ENCODE measurements around the gene COL13A1. TPM values are rescaled to one million over a fixed set of nuclear protein-coding genes. Genes with fewer than 3 reads are reported as not detected.

The COL13A1 gene
- total and polyA plus RNA-seq, 2 of the 8 experiments (the other 6 are each of a cell fraction or from before 2014, with no cell fraction given), result 2.6 to 5.2 TPM

DNA sequence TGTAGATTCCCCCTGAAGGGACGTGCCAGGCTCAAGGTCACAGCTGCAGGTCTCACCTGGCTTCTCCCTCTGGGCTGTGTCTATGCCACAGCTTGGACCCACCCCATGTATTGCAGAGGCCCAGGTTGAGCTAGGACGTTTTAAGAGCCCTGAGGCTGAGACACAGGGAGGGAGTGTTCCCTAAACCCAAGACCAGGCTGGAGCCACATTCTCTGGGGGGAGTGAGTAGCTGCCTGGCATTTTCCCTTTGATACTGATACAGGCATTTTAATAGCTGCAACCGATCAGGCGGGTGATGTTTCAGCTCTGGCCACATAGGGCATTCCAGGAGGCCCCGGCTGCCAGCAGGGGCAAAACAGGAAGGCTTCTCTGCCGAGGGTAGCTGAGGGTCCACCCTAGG, 13.4 kb downstream of the COL13A1 start:
- Histone ChIP-seq H2BK5ac (ENCODE audit: low read depth, low read length) (no peak overlapping the region), H3K18ac (ENCODE audit: extremely low read depth, low read length) (no peak overlapping the region), H3K4me3 (ENCODE audit: extremely low read depth in 1 of 4, insufficient read depth in 2 of 4, low read depth in 3 of 4, low read length in 4 of 4) (no peak overlapping the region), H3K14ac (ENCODE audit: insufficient read length) (no peak overlapping the region), H3K9ac (replicated peaks in 1 of 4; ENCODE audit: extremely low read depth in 1 of 4, low read depth in 3 of 4, low read length in 3 of 4) (no peak overlapping the region), H3K27ac (ENCODE audit: low read depth, low read length) (no peak overlapping the region), H2AFZ (ENCODE audit: low read length) (no peak overlapping the region), H3K79me2 (ENCODE audit: control insufficient read depth in 1 of 2, insufficient read depth in 2 of 2, low read length in 2 of 2) (no peaks in the 10 kb centered on the region), H4K5ac (ENCODE audit: insufficient read length, low read depth, low read length) (no peak overlapping the region), H4K8ac (ENCODE audit: extremely low read depth, insufficient read depth, low read length) (no peak overlapping the region), H3K36me3 (ENCODE audit: control insufficient read depth in 2 of 4, insufficient read depth in 4 of 4, low read length in 3 of 4) (no peaks in the 10 kb centered on the region), H2BK12ac (ENCODE audit: low read depth, low read length) (no peak overlapping the region), H3K27me3 (replicated peaks in 1 of 4; ENCODE audit: control insufficient read depth in 3 of 4, extremely low read depth in 1 of 4, insufficient read depth in 3 of 4, low read length in 3 of 4) (no peaks in the 10 kb centered on the region; a peak in 1 of 7 replicates), H3K4me2 (ENCODE audit: insufficient read depth in 1 of 2, low read depth in 2 of 2, low read length in 2 of 2) (no peak overlapping the region), H3K23ac (ENCODE audit: insufficient read length) (no peak overlapping the region), H4K20me1 (replicated peaks in 1 of 2; ENCODE audit: control insufficient read depth in 1 of 2, insufficient read depth in 2 of 2, low read length in 2 of 2) (no peaks in the 10 kb centered on the region), H2BK20ac (ENCODE audit: low read length) (no peak overlapping the region), H3K23me2 (ENCODE audit: low read depth, low read length) (no peaks in the 10 kb centered on the region; the same call in 1 of the 2 replicates), H3K9me3 (ENCODE audit: insufficient read depth in 2 of 2, low read depth in 1 of 2, low read length in 1 of 2) (peaks cover 0 to 5% of the 10 kb centered on the region in 2 experiments; a peak in 1 of 4 replicates), H2BK15ac (ENCODE audit: low read length) (no peak overlapping the region), H3K79me1 (ENCODE audit: low read depth, low read length) (no peaks in the 10 kb centered on the region), H2AK5ac (ENCODE audit: low read depth, low read length) (no peak overlapping the region), H3K4ac (replicated peaks; ENCODE audit: insufficient read length, low read depth, low read length) (no peak overlapping the region), H2BK120ac (replicated peaks; ENCODE audit: low read depth, low read length) (no peak overlapping the region), H3K56ac (replicated peaks; ENCODE audit: insufficient read length, low read depth, low read length) (no peak overlapping the region), H4K91ac (replicated peaks; ENCODE audit: insufficient read length, low read length) (no peak overlapping the region), H3K4me1 (replicated peaks in 1 of 4; ENCODE audit: control insufficient read depth in 3 of 4, insufficient read depth in 4 of 4, low read length in 3 of 4) (peaks cover 0 to 10% (median 4%) of the 10 kb centered on the region in 4 experiments; a peak in 3 of 7 replicates)
- CTCF ChIA-PET (ENCODE audit: partially characterized antibody), result interaction anchor here (0.6 to 40.6 kb wide), 13 partner anchors 11 to 429 kb away, joined by 3 to 958 read pairs (median 6); no protein-coding TSS in a partner anchor
- TF ChIP-seq, protein P1, sequence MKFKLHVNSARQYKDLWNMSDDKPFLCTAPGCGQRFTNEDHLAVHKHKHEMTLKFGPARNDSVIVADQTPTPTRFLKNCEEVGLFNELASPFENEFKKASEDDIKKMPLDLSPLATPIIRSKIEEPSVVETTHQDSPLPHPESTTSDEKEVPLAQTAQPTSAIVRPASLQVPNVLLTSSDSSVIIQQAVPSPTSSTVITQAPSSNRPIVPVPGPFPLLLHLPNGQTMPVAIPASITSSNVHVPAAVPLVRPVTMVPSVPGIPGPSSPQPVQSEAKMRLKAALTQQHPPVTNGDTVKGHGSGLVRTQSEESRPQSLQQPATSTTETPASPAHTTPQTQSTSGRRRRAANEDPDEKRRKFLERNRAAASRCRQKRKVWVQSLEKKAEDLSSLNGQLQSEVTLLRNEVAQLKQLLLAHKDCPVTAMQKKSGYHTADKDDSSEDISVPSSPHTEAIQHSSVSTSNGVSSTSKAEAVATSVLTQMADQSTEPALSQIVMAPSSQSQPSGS (IDR thresholded peaks at IDR 0.05; ENCODE audit: low read length), result no peak
- POLR2A ChIA-PET (ENCODE audit: partially characterized antibody), result no interaction called here
- 85% methylated on average over 6 of the region's 6 CpGs; no CpG with 5 or more reads in 1 of the 2 experiments for WGBS, 2 experiments (ENCODE audit: extremely low coverage in 1 of 2, insufficient coverage in 1 of 2, insufficient read length in 1 of 2, insufficient replicate concordance in 2 of 2, low coverage in 1 of 2, low lambda C conversion rate in 2 of 2, missing lambda C conversion rate in 1 of 2)
- DNase-seq (ENCODE audit: low read depth in 1 of 2, low spot score in 2 of 2) (no peak), FAIRE-seq (no peak)

Measured in H1 (cell line).